ENCODE data around the gene ITPRIPL1.

Gene ITPRIPL1

DNA sequence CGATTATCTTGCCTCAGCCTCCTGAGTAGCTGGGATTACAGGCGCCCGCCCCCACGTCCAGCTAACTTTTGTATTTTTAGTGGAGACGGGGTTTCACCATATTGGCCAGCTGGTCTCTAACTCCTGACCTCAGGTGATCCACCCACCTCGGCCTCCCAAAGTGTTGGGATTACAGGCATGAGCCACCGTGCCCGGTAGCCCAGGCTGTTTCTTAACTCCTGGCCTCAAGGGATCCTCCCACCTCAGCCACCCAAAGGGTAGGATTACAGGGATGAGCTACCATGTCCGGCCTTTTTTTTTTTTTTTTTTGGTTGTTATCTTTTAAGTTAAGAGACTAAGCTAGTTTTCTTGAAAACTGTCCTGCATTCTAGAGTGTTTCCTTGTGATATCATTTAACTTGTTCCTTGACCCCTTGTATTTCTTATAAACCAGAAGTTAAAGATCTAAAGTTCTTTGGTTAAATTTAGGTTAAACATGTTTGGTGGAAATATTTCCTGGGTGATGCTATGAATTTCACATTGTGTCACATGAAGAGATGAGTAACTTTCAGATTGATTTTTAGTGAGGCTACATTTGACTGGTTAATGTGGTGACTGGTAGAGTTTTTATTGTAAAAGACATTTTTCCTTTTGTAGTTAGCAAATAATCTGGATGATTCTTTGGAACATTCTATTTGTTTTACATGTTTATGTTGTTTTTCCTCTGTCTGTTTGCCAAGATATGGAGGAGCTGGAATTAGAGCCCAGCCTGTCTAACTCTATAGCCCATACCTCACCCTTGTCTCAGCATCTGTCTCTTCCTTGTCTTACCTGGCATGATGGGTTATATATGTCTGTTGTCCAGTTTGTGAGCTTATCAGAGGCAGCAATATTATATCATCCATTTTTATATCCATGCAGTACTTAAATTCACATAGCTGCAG is 15.6 kb downstream of the ITPRIPL1 start:
- Histone ChIP-seq H3K27ac (no peak overlapping the region), H3K9ac (no peak overlapping the region), H3K27me3 (no peaks in the 10 kb centered on the region), H3K4me3 (no peak overlapping the region), H3K4me2 (no peak overlapping the region), H4K20me1 (peaks cover 0 to 52% (median 26%) of the 10 kb centered on the region in 11 experiments; a peak in 15 of 22 replicates), H3K9me3 (replicated peaks in 1 of 11) (no peaks in the 10 kb centered on the region), H3K36me3 (peaks cover 5 to 77% (median 65%) of the 10 kb centered on the region in 11 experiments), H3K4me1 (peaks cover 24 to 47% (median 31%) of the 10 kb centered on the region in 10 experiments)
- TF ChIP-seq Cebpa-rat (IDR thresholded peaks at IDR 0.05): no peak

DNA sequence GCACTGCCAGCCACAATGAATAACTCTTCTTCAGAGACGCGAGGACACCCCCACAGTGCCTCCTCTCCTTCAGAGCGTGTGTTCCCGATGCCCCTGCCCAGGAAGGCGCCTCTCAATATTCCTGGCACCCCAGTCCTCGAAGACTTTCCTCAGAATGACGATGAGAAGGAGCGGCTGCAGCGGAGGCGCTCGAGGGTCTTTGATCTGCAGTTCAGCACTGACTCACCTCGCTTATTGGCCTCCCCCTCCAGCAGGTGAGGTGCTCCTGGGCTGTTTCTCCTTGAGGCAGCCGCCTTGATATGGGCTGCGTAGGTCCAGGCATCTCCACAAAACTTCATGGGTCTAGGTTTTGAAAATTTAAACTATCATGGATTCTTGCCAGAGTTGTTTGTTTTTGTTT is 16.5 kb downstream of the ITPRIPL1 start:
- no peak for TF ChIP-seq Cebpa-rat (IDR thresholded peaks at IDR 0.05)
- no peaks in the 10 kb centered on the region for H3K9me3 ChIP-seq (replicated peaks in 1 of 11)
- peaks cover 5 to 86% (median 74%) of the 10 kb centered on the region in 11 experiments for H3K36me3 ChIP-seq
- H3K4me1 ChIP-seq: peaks cover 17 to 48% (median 25%) of the 10 kb centered on the region in 10 experiments
- H3K9ac ChIP-seq: 0 out of 22 replicates have a peak overlapping the region, but pooled peaks of 1 of the 11 experiments have one; percentile 12
- H3K4me3 ChIP-seq: no peak overlapping the region
- no peaks in the 10 kb centered on the region for H3K27me3 ChIP-seq
- H3K27ac ChIP-seq: no peak overlapping the region
- no peak overlapping the region for H3K4me2 ChIP-seq
- H4K20me1 ChIP-seq: peaks cover 0 to 61% (median 26%) of the 10 kb centered on the region in 11 experiments; a peak in 15 of 22 replicates

DNA sequence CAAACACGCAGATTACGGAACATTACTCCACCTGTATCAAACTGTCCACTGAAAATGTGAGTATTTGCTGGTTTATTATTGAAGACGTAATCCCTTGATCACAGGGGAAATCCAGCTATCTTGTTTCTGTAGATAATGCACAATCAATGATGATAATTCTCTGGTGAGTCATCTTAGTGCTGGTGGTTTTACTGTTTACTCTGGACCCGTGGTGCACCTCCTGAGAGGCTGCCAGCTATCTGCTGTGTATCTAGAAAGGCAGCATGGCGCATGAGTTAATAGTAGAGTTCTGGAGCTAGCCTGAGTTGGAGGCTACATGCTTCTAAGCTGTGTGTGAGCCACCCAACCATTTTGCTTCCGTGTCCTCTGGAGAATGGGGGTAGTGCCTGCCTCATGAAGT is 17.0 kb downstream of the ITPRIPL1 start:
- no peak for TF ChIP-seq Cebpa-rat (IDR thresholded peaks at IDR 0.05)
- Histone ChIP-seq H3K4me2 (no peak overlapping the region), H3K27ac (no peak overlapping the region), H3K9ac (no peak overlapping the region), H3K4me1 (peaks cover 12 to 45% (median 20%) of the 10 kb centered on the region in 10 experiments), H3K4me3 (no peak overlapping the region), H3K27me3 (no peaks in the 10 kb centered on the region), H3K36me3 (peaks cover 5 to 90% (median 79%) of the 10 kb centered on the region in 11 experiments), H4K20me1 (peaks cover 0 to 65% (median 26%) of the 10 kb centered on the region in 11 experiments; a peak in 15 of 22 replicates), H3K9me3 (replicated peaks in 1 of 11) (no peaks in the 10 kb centered on the region)

GRCh38 chr2:96344011-96344410 is 18.9 kb downstream of the ITPRIPL1 start:
- no peak overlapping the region for H3K4me3 ChIP-seq
- H3K9me3 ChIP-seq (replicated peaks in 1 of 11): no peaks in the 10 kb centered on the region
- H3K27me3 ChIP-seq: no peaks in the 10 kb centered on the region
- H3K27ac ChIP-seq: no peak overlapping the region
- H3K9ac ChIP-seq: peak overlapping the region in 1 of 11 experiments; percentile 38; a peak in 1 of 22 replicates
- H3K4me1 ChIP-seq: peaks cover 0 to 29% (median 1%) of the 10 kb centered on the region in 10 experiments; a peak in 8 of 20 replicates
- no peak for TF ChIP-seq Cebpa-rat (IDR thresholded peaks at IDR 0.05)
- H4K20me1 ChIP-seq: peaks cover 0 to 54% (median 20%) of the 10 kb centered on the region in 11 experiments; a peak in 15 of 22 replicates
- H3K36me3 ChIP-seq: peaks cover 5 to 100% (median 94%) of the 10 kb centered on the region in 11 experiments
- H3K4me2 ChIP-seq: no peak overlapping the region

- H3K36me3 ChIP-seq: peaks cover 16 to 100% (median 96%) of the 10 kb centered on the region in 11 experiments
- no peak overlapping the region for H3K9ac ChIP-seq
- H4K20me1 ChIP-seq: peaks cover 0 to 42% (median 18%) of the 10 kb centered on the region in 11 experiments; a peak in 15 of 22 replicates
Measured at GRCh38 chr2:96345438-96345837, 20.3 kb downstream of the ITPRIPL1 start.

GRCh38 chr2:96345868-96346462 is 20.8 kb downstream of the ITPRIPL1 start:
- Histone ChIP-seq H3K4me1 (peaks cover 0 to 23% (median 0%) of the 10 kb centered on the region in 10 experiments; a peak in 3 of 20 replicates), H3K4me3 (no peak overlapping the region), H3K4me2 (peak overlapping the region in 2 of 11 experiments; percentile 18 to 36; a peak in 2 of 22 replicates), H3K27ac (no peak overlapping the region), H3K36me3 (peaks cover 22 to 100% (median 100%) of the 10 kb centered on the region in 11 experiments), H3K27me3 (no peaks in the 10 kb centered on the region), H3K9ac (no peak overlapping the region), H4K20me1 (peaks cover 0 to 43% (median 15%) of the 10 kb centered on the region in 11 experiments; a peak in 15 of 22 replicates), H3K9me3 (replicated peaks in 1 of 11) (no peaks in the 10 kb centered on the region)
- TF ChIP-seq Cebpa-rat (IDR thresholded peaks at IDR 0.05): no peak

More at GRCh38 chr2:96345438-96345837, 20.3 kb downstream of the ITPRIPL1 start:
- TF ChIP-seq Cebpa-rat (IDR thresholded peaks at IDR 0.05): no peak
- no peaks in the 10 kb centered on the region for H3K9me3 ChIP-seq (replicated peaks in 1 of 11)
- no peak overlapping the region for H3K4me2 ChIP-seq
- H3K27me3 ChIP-seq: no peaks in the 10 kb centered on the region
- H3K27ac ChIP-seq: no peak overlapping the region
- peaks cover 0 to 23% (median 0%) of the 10 kb centered on the region in 10 experiments; a peak in 4 of 20 replicates for H3K4me1 ChIP-seq
- H3K4me3 ChIP-seq: no peak overlapping the region

GRCh38 chr2:96347395-96347794 is 22.3 kb downstream of the ITPRIPL1 start:
- Histone ChIP-seq H3K4me1 (peaks cover 5 to 24% (median 7%) of the 10 kb centered on the region in 10 experiments; a peak in 19 of 20 replicates), H4K20me1 (peaks cover 0 to 43% (median under 1%) of the 10 kb centered on the region in 11 experiments; a peak in 9 of 22 replicates), H3K27ac (no peak overlapping the region), H3K4me3 (no peak overlapping the region), H3K27me3 (no peaks in the 10 kb centered on the region), H3K9me3 (replicated peaks in 1 of 11) (no peaks in the 10 kb centered on the region), H3K4me2 (no peak overlapping the region), H3K36me3 (peaks cover 18 to 100% (median 100%) of the 10 kb centered on the region in 11 experiments), H3K9ac (no peak overlapping the region)
- no peak for TF ChIP-seq Cebpa-rat (IDR thresholded peaks at IDR 0.05)

- TF ChIP-seq Cebpa-rat (IDR thresholded peaks at IDR 0.05): no peak
- H3K9me3 ChIP-seq (replicated peaks in 1 of 11): no peaks in the 10 kb centered on the region
- H3K27me3 ChIP-seq: no peaks in the 10 kb centered on the region
- H3K27ac ChIP-seq: peak overlapping the region; percentile 0 to 68 (median 49); a peak in 17 of 22 replicates
- peaks cover 23 to 35% (median 28%) of the 10 kb centered on the region in 10 experiments for H3K4me1 ChIP-seq
- H4K20me1 ChIP-seq: peaks cover 0 to 32% (median 3%) of the 10 kb centered on the region in 11 experiments; a peak in 5 of 22 replicates
- H3K4me3 ChIP-seq: 0 out of 20 replicates have a peak overlapping the region, but pooled peaks of 1 of the 10 experiments have one; percentile 5
- H3K4me2 ChIP-seq: peak overlapping the region; percentile 65 to 87 (median 73)
- H3K9ac ChIP-seq: peak overlapping the region in 8 of 11 experiments; percentile 12 to 53 (median 36); a peak in 10 of 22 replicates
- peaks cover 18 to 100% (median 95%) of the 10 kb centered on the region in 11 experiments for H3K36me3 ChIP-seq
Measured at GRCh38 chr2:96353032-96353561, 28.0 kb downstream of the ITPRIPL1 start.
